OCI-LY7 (cell line): ENCODE measurements around the gene CPLX3.

ENCODE experiments used
- EZH2phosphoT487 ChIP-seq: fragments of 200-600 bp; sonication (generic); IDR thresholded peaks from 2 replicates; pipeline ENCODE4 v1.6.1; 2018; ENCODE audit warnings: low read depth, borderline replicate concordance, mild to moderate bottlenecking, mixed run types, antibody characterized with exemption, low read length, moderate library complexity, mixed read lengths
- TF ChIP-seq, protein P1 (sequence below): fragments of 200-600 bp; sonication (generic); conservative IDR thresholded peaks from 2 replicates; pipeline ENCODE4 v1.5.1; 2014; ENCODE audit warnings: mild to moderate bottlenecking, antibody characterized with exemption, low read length, moderate library complexity, mixed read lengths

- TF ChIP-seq, protein P1, sequence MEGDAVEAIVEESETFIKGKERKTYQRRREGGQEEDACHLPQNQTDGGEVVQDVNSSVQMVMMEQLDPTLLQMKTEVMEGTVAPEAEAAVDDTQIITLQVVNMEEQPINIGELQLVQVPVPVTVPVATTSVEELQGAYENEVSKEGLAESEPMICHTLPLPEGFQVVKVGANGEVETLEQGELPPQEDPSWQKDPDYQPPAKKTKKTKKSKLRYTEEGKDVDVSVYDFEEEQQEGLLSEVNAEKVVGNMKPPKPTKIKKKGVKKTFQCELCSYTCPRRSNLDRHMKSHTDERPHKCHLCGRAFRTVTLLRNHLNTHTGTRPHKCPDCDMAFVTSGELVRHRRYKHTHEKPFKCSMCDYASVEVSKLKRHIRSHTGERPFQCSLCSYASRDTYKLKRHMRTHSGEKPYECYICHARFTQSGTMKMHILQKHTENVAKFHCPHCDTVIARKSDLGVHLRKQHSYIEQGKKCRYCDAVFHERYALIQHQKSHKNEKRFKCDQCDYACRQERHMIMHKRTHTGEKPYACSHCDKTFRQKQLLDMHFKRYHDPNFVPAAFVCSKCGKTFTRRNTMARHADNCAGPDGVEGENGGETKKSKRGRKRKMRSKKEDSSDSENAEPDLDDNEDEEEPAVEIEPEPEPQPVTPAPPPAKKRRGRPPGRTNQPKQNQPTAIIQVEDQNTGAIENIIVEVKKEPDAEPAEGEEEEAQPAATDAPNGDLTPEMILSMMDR: no peak
- TF ChIP-seq EZH2phosphoT487: no peak
Measured at GRCh38 chr15:74822233-74822632, 4.2 kb upstream of the CPLX3 start.
